Spleen (tissue), 11 donors: ENCODE measurements around the gene CHST2. TPM values are rescaled to one million over a fixed set of nuclear protein-coding genes. Genes with fewer than 3 reads are reported as not detected.
A peak's percentile ranks its signal among the peaks of the same experiment; 100 is the strongest.

Experiments
- DNase-seq: peaks from one replicate; pipeline ENCODE4 v3.0.0-alpha.2; 2020
- H3K27ac ChIP-seq, 8 donors: fragments of 200-600 bp; sonication (generic) in 7 of 8; 1 replicate in 4 of 8; 2 replicates in 4 of 8; pipeline versions ENCODE4 v1.5.0 to v1.8.0; 2016 to 2021; ENCODE audit warnings: inconsistent platforms in 4 of 8, mild to moderate bottlenecking in 4 of 8, moderate library complexity in 1 of 8
- H3K27me3 ChIP-seq, 7 donors: fragments of 200-600 bp; sonication (generic) in 6 of 7; replicated peaks in 1 of 7; 1 replicate in 4 of 7; 2 replicates in 3 of 7; pipeline versions ENCODE4 v1.5.0 to v1.8.0; 2016 to 2021; ENCODE audit warnings: inconsistent platforms in 3 of 7, mild to moderate bottlenecking in 1 of 7
- H3K36me3 ChIP-seq, 6 donors: fragments of 200-600 bp; sonication (generic) in 5 of 6; 1 replicate in 4 of 6; 2 replicates in 2 of 6; pipeline versions ENCODE4 v1.5.0 to v1.8.0; 2016 to 2021; ENCODE audit warnings: inconsistent platforms in 2 of 6
- H3K4me1 ChIP-seq, 6 donors: fragments of 200-600 bp; sonication (generic) in 5 of 6; 1 replicate in 3 of 6; 2 replicates in 3 of 6; pipeline versions ENCODE4 v1.5.0 to v1.8.0; 2016 to 2021; ENCODE audit warnings: inconsistent platforms in 3 of 6
- H3K4me3 ChIP-seq, 8 donors: fragments of 200-600 bp; sonication (generic) in 7 of 8; 1 replicate in 4 of 8; 2 replicates in 4 of 8; pipeline versions ENCODE4 v1.5.0 to v1.8.0; 2016 to 2021; ENCODE audit warnings: inconsistent platforms in 4 of 8, mild to moderate bottlenecking in 4 of 8, moderate library complexity in 2 of 8
- H3K9me3 ChIP-seq, 8 donors: fragments of 200-600 bp; sonication (generic) in 7 of 8; 1 replicate in 4 of 8; 2 replicates in 4 of 8; pipeline versions ENCODE4 v1.5.0 to v1.8.0; 2016 to 2021; ENCODE audit warnings: inconsistent platforms in 4 of 8
- CTCF ChIP-seq, 11 experiments: fragments of 200-600 bp in 7 of 11; fragments of 450-650 bp in 4 of 11; sonication (generic) in 4 of 11; IDR thresholded peaks in 8 of 11; conservative IDR thresholded peaks in 3 of 11; 1 replicate in 7 of 11; 2 replicates in 4 of 11; pipeline versions ENCODE4 v1.4.0 to v1.8.0; 2016 to 2021; ENCODE audit warnings: antibody characterized with exemption in 11 of 11, inconsistent platforms in 4 of 11, mild to moderate bottlenecking in 1 of 11
- POLR2A ChIP-seq, 3 donors: fragments of 450-650 bp; IDR thresholded peaks; one replicate each; pipeline ENCODE4 v1.5.1; 2017; ENCODE audit warnings: antibody characterized with exemption in 3 of 3, mild to moderate bottlenecking in 1 of 3
- POLR2AphosphoS5 ChIP-seq, 3 donors: sonication (generic); formaldehyde crosslinking; IDR thresholded peaks; one replicate each; pipeline ENCODE4 v1.5.1; 2017; ENCODE audit warnings: antibody characterized with exemption in 3 of 3
- WGBS, 5 donors: extraction: QIAGEN DNeasy Blood & Tissue Kit in 3 of 5; methylation state at CpG; one replicate each; pipeline versions ENCODE4 v1.1.5 to v1.1.7; 2013 to 2018; 5-methylcytosine and 5-hydroxymethylcytosine counted together
- intact Hi-C: fragments of 100-400 bp; cut with DNase I; formaldehyde crosslinking; loops from one replicate; pipeline ENCODE4 v1.15.0; 2023; ENCODE audit warnings: low total_unique reads
- polyA plus RNA-seq, 3 donors: library from polyadenylated mRNA; stranded (reverse); fragments of 200-250 nt; gene quantifications; one replicate each; pipeline ENCODE4 v1.2.1, GENCODE V29; 2013
- total RNA-seq, 7 donors: library from RNA; depleted of rRNA in 3 of 7; stranded (reverse); fragments of >200 nt in 3 of 7; fragmentation: NEBNext Ultra II Directional in 4 of 7; extraction: Animal tissue kit (Norgen Biotek cat#: 25700) in 4 of 7; gene quantifications; one replicate each; pipeline versions ENCODE4 v1.1.0 to v1.2.1, GENCODE V29; 2016 to 2021
- donor health status: healthy with polysubstance abuse.
- donor health status: DM: no; HTN: no; CAD: no; lungs with moderate emphysema.
- donor health status: DM: no; HTN: no; CAD: no.
- donor health status: Bipolar disorder and iron deficiency.
- donor health status: healthy.
- donor health status: DM: no; HTN: no; CAD: no.
- donor health status: DM: yes; HTN: yes; CAD: no.

The CHST2 gene
- total and polyA plus RNA-seq, 10 donors: 8.5 to 46.6 (median 30.5) TPM

GRCh38 chr3:143170676-143171075 lies 51.1 kb downstream of the CHST2 start:
- Histone ChIP-seq H3K27ac (peak overlapping the region; percentile 63 to 88 (median 80)), H3K9me3 (peaks cover 0 to 14% (median 9%) of the 10 kb centered on the region in 8 donors), H3K4me3 (peak overlapping the region in 1 of 8 donors; percentile 18), H3K27me3 (no peaks in the 10 kb centered on the region), H3K4me1 (peaks cover 15 to 65% (median 34%) of the 10 kb centered on the region in 6 donors), H3K36me3 (no peaks in the 10 kb centered on the region)
- TF ChIP-seq POLR2A (IDR thresholded peaks at IDR 0.05) (no peak), CTCF (IDR thresholded peaks at IDR 0.05 in 8 of 11, conservative IDR thresholded peaks at IDR 0.05 in 3 of 11) (no peak), POLR2AphosphoS5 (IDR thresholded peaks at IDR 0.05) (no peak)
- intact Hi-C loops: no loop called here
- no peak for DNase-seq
- WGBS, 5 donors: 0 to 10% (median 0%) methylated on average over 1 of the region's 1 CpG

GRCh38 chr3:143171141-143171980 lies 51.8 kb downstream of the CHST2 start:
- TF ChIP-seq CTCF (IDR thresholded peaks at IDR 0.05 in 8 of 11, conservative IDR thresholded peaks at IDR 0.05 in 3 of 11): no peak
- no peak for TF ChIP-seq POLR2AphosphoS5 (IDR thresholded peaks at IDR 0.05)
- TF ChIP-seq POLR2A (IDR thresholded peaks at IDR 0.05): no peak
- intact Hi-C loops: no loop called here
- Histone ChIP-seq H3K4me1 (peaks cover 15 to 60% (median 33%) of the 10 kb centered on the region in 6 donors), H3K27ac (peak overlapping the region; percentile 63 to 88 (median 80)), H3K9me3 (peaks cover 0 to 14% (median 9%) of the 10 kb centered on the region in 8 donors), H3K36me3 (no peaks in the 10 kb centered on the region), H3K27me3 (no peaks in the 10 kb centered on the region), H3K4me3 (peak overlapping the region in 1 of 8 donors; percentile 18)
- no peak for DNase-seq
- WGBS, 5 donors: 14 to 29% (median 20%) methylated on average over 3 of the region's 3 CpGs

- DNase-seq: no peak
- 64 to 77% (median 73%) methylated on average over 5 of the region's 5 CpGs for WGBS, 5 donors
- no peak for TF ChIP-seq POLR2AphosphoS5 (IDR thresholded peaks at IDR 0.05)
- TF ChIP-seq CTCF (IDR thresholded peaks at IDR 0.05 in 8 of 11, conservative IDR thresholded peaks at IDR 0.05 in 3 of 11): no peak
- TF ChIP-seq POLR2A (IDR thresholded peaks at IDR 0.05): no peak
- peaks cover 0 to 14% (median 9%) of the 10 kb centered on the region in 8 donors for H3K9me3 ChIP-seq
- H3K4me1 ChIP-seq: peaks cover 15 to 58% (median 31%) of the 10 kb centered on the region in 6 donors
- peak overlapping the region; percentile 15 to 81 (median 80) for H3K27ac ChIP-seq
- intact Hi-C loops: no loop called here
- H3K4me3 ChIP-seq: no peak overlapping the region
- H3K36me3 ChIP-seq: no peaks in the 10 kb centered on the region
- no peaks in the 10 kb centered on the region for H3K27me3 ChIP-seq
Observed at GRCh38 chr3:143172062-143172794, 52.7 kb downstream of the CHST2 start.

GRCh38 chr3:143172795-143173145 lies 53.2 kb downstream of the CHST2 start:
- DNase-seq: no peak
- WGBS, 5 donors: 39 to 79% (median 63%) methylated on average over 2 of the region's 2 CpGs
- Histone ChIP-seq H3K36me3 (no peaks in the 10 kb centered on the region), H3K4me1 (peaks cover 15 to 54% (median 31%) of the 10 kb centered on the region in 6 donors), H3K4me3 (no peak overlapping the region), H3K9me3 (peaks cover 0 to 14% (median 9%) of the 10 kb centered on the region in 8 donors), H3K27ac (peak overlapping the region in 7 of 8 donors; percentile 71 to 81 (median 80)), H3K27me3 (no peaks in the 10 kb centered on the region)
- intact Hi-C loops: no loop called here
- no peak for TF ChIP-seq POLR2A (IDR thresholded peaks at IDR 0.05)
- TF ChIP-seq CTCF (IDR thresholded peaks at IDR 0.05 in 8 of 11, conservative IDR thresholded peaks at IDR 0.05 in 3 of 11): no peak
- no peak for TF ChIP-seq POLR2AphosphoS5 (IDR thresholded peaks at IDR 0.05)
